Measurements from ENCODE around the gene TXNDC16.

Gene TXNDC16, protein sequence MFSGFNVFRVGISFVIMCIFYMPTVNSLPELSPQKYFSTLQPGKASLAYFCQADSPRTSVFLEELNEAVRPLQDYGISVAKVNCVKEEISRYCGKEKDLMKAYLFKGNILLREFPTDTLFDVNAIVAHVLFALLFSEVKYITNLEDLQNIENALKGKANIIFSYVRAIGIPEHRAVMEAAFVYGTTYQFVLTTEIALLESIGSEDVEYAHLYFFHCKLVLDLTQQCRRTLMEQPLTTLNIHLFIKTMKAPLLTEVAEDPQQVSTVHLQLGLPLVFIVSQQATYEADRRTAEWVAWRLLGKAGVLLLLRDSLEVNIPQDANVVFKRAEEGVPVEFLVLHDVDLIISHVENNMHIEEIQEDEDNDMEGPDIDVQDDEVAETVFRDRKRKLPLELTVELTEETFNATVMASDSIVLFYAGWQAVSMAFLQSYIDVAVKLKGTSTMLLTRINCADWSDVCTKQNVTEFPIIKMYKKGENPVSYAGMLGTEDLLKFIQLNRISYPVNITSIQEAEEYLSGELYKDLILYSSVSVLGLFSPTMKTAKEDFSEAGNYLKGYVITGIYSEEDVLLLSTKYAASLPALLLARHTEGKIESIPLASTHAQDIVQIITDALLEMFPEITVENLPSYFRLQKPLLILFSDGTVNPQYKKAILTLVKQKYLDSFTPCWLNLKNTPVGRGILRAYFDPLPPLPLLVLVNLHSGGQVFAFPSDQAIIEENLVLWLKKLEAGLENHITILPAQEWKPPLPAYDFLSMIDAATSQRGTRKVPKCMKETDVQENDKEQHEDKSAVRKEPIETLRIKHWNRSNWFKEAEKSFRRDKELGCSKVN

DNA sequence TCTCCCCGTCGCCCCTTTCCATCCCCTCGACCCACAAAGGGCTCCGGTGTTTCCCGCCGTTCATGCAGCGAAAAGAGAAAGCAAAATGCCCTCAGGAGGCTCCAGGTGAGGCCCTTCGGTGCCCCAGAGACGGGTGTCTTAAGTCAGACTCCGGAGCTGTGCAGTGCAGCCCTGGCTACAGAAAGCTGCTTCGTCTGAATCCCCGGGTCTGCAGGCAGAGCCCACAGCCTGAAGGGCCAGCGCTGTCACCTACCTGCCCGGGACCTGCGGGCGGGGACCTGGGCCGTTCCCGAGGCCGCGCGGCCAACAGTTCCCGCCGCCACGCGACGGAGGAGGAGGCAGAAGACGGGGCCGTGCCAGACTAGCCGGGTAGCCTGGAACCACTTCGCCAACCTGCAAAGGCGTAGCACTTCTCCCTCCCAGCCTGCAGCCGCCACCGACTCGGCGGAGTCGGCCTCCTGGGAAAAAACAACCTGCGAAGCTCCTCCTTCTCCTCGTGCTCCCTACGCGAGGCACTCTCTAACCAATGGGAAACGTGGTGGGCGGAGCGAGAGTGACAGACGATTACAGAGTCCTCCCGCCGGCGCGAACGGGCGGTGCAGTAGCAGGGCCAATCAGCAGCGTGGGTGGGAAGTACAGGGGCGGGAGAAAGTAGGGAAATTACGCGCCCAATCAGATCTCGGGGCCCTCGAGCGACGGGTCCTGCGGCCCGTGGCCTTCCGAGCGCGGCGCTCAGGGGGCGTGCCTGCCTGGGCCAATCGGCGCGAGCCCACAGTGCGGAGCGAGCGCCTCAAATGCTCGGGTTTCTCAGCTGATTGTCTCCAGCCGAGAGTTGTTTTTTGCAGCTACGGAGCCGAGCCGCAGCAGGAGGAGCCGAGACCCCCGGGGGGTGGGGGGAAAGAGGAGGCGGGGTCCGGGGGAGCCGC, at the start of gene TXNDC16, which contains the start of gene GPR137C:
Gene TXNDC16 (minus strand): TSS at position 443 of the 926 bp plus-strand sequence. CDS start 8,948 bp downstream, outside the sequence.
Gene GPR137C (plus strand): TSS at position 774 of the 926 bp plus-strand sequence. CDS start 312 bp downstream, outside the sequence.
- DNase-seq (ENCODE audit: low read depth), result peak; percentile 99
- H3K4me3 ChIP-seq (ENCODE audit: low read depth, low read length), result peak within 1 kb of the TSS; percentile 83
- TF ChIP-seq MYC (IDR thresholded peaks at IDR 0.05; ENCODE audit: low read depth, low read length) (peak; percentile 80), POLR2A (IDR thresholded peaks at IDR 0.05; ENCODE audit: extremely low read depth, insufficient read length) (peak; percentile 69)
- TF ChIP-seq, protein P1, sequence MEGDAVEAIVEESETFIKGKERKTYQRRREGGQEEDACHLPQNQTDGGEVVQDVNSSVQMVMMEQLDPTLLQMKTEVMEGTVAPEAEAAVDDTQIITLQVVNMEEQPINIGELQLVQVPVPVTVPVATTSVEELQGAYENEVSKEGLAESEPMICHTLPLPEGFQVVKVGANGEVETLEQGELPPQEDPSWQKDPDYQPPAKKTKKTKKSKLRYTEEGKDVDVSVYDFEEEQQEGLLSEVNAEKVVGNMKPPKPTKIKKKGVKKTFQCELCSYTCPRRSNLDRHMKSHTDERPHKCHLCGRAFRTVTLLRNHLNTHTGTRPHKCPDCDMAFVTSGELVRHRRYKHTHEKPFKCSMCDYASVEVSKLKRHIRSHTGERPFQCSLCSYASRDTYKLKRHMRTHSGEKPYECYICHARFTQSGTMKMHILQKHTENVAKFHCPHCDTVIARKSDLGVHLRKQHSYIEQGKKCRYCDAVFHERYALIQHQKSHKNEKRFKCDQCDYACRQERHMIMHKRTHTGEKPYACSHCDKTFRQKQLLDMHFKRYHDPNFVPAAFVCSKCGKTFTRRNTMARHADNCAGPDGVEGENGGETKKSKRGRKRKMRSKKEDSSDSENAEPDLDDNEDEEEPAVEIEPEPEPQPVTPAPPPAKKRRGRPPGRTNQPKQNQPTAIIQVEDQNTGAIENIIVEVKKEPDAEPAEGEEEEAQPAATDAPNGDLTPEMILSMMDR (IDR thresholded peaks at IDR 0.05; ENCODE audit: low read depth, low read length), result no peak
- TF ChIP-seq, protein P2, sequence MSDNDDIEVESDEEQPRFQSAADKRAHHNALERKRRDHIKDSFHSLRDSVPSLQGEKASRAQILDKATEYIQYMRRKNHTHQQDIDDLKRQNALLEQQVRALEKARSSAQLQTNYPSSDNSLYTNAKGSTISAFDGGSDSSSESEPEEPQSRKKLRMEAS (IDR thresholded peaks at IDR 0.05; ENCODE audit: low read depth, low read length), result peak; percentile 95

DNA sequence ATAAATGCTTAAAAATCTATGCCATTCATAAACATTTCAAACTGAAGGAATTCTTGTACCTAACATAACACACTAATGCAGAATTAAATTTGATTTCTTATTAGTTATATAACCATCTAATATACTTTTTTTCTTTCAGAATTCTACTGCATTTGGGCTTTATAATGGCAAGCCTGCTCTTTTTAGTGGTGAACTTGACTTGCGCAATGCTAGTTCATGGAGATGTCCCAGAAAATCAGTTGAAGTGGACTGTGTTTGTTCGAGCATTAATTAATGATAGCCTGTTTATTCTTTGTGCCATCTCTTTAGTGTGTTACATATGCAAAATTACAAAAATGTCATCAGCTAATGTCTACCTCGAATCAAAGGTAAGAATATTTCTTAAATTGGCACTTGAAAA, 47.7 kb upstream of the TXNDC16 start:
- no peak for TF ChIP-seq POLR2A (IDR thresholded peaks at IDR 0.05; ENCODE audit: extremely low read depth, insufficient read length)
- TF ChIP-seq, protein P1 (IDR thresholded peaks at IDR 0.05; ENCODE audit: low read depth, low read length), result no peak
- TF ChIP-seq, protein P2 (IDR thresholded peaks at IDR 0.05; ENCODE audit: low read depth, low read length), result no peak
- TF ChIP-seq MYC (IDR thresholded peaks at IDR 0.05; ENCODE audit: low read depth, low read length), result no peak
- H3K4me3 ChIP-seq (ENCODE audit: low read depth, low read length), result no peak overlapping the region
- DNase-seq (ENCODE audit: low read depth), result no peak

DNA sequence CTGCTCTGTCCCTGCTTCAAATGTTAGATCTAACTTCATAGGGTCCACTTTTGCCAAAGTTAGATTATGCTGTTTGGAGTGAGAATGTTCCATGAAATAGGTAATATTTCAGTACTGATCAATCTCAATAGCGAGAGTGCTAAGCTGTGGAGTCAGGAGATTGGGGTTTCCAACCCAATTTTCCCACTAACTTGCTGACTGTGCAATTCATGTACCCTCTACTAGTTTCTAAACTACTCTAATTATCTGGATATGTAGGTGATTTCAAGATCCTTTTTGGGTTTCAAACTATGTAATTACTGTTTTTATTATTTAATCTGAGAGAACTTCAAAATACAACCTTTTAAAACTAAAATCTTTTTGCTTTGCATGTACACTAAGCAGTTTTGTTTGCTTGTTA, 46.3 kb upstream of the TXNDC16 start:
- H3K4me3 ChIP-seq (ENCODE audit: low read depth, low read length), result no peak overlapping the region
- no peak for DNase-seq (ENCODE audit: low read depth)
- TF ChIP-seq MYC (IDR thresholded peaks at IDR 0.05; ENCODE audit: low read depth, low read length), result no peak
- TF ChIP-seq, protein P1 (IDR thresholded peaks at IDR 0.05; ENCODE audit: low read depth, low read length), result no peak
- no peak for TF ChIP-seq POLR2A (IDR thresholded peaks at IDR 0.05; ENCODE audit: extremely low read depth, insufficient read length)
- TF ChIP-seq, protein P2 (IDR thresholded peaks at IDR 0.05; ENCODE audit: low read depth, low read length), result no peak

DNA sequence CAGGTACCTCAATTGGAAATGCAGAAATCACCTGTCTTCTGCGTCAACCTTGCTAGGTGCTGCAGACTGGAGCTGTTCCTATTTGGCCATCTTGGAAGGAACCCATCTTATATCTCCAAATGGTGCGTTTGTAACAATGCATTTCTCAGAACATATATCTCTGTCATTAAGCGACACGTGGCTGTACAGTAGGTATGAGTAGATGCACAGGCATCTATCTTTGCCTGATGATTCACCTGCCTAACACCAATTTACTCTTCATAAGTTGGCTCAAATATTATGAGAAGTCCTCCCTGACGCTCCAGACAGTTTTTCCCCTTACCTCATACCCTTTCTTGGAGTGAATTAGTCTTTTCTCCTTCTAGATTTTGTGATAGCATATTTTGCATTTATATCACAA, 44.6 kb upstream of the TXNDC16 start:
- TF ChIP-seq MYC (IDR thresholded peaks at IDR 0.05; ENCODE audit: low read depth, low read length), result no peak
- no peak for TF ChIP-seq POLR2A (IDR thresholded peaks at IDR 0.05; ENCODE audit: extremely low read depth, insufficient read length)
- TF ChIP-seq, protein P1 (IDR thresholded peaks at IDR 0.05; ENCODE audit: low read depth, low read length), result no peak
- TF ChIP-seq, protein P2 (IDR thresholded peaks at IDR 0.05; ENCODE audit: low read depth, low read length), result no peak
- H3K4me3 ChIP-seq (ENCODE audit: low read depth, low read length), result no peak overlapping the region
- DNase-seq (ENCODE audit: low read depth), result no peak

DNA sequence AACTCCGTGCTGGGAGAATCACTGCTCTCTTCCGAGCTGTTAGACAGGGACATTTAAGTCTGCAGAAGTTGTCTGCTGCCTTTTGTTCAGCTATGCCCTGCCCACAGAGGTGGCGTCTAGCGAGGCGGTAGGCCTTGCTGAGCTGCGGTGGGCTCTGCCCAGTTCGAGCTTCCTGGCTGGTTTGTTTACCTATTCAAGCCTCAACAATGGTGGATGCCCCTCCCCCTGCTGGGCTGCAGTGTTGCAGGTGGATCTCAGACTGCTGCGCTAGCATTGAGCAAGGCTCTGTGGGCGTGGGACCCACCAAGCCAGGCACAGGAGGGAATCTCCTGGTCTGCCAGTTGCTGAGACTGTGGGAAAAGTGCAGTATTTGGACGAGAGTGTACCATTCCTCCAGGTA, 44.0 kb upstream of the TXNDC16 start:
- TF ChIP-seq POLR2A (IDR thresholded peaks at IDR 0.05; ENCODE audit: extremely low read depth, insufficient read length), result no peak
- TF ChIP-seq, protein P2 (IDR thresholded peaks at IDR 0.05; ENCODE audit: low read depth, low read length), result no peak
- no peak for DNase-seq (ENCODE audit: low read depth)
- H3K4me3 ChIP-seq (ENCODE audit: low read depth, low read length), result no peak overlapping the region
